HepG2 (cell line): ENCODE data around the gene TTPAL. TPM values are rescaled to one million over a fixed set of nuclear protein-coding genes. Genes with fewer than 3 reads are reported as not detected.

ENCODE experiments used
- ARID4A ChIP-seq: sonication (generic); formaldehyde crosslinking; IDR thresholded peaks from 2 replicates; pipeline ENCODE4 v1.5.0; 2020; ENCODE audit warnings: mild to moderate bottlenecking, missing genetic modification reagents, borderline replicate concordance
- ATF3 ChIP-seq: sonication (generic); formaldehyde crosslinking; IDR thresholded peaks from 2 replicates; pipeline ENCODE4 v1.4.0; 2020; ENCODE audit warnings: missing genetic modification reagents
- DMTF1 ChIP-seq: sonication (generic); formaldehyde crosslinking; IDR thresholded peaks from 2 replicates; pipeline ENCODE4 v1.4.0; 2020; ENCODE audit warnings: mild to moderate bottlenecking, missing genetic modification reagents
- HNRNPL ChIP-seq: fragments of 200-400 bp; formaldehyde crosslinking; IDR thresholded peaks from 2 replicates; pipeline ENCODE4 v1.6.1; 2017; ENCODE audit warnings: mild to moderate bottlenecking, low read depth, low read length
- IRX3 ChIP-seq: sonication (generic); formaldehyde crosslinking; IDR thresholded peaks from 2 replicates; pipeline ENCODE4 v1.8.1; 2023; ENCODE audit warnings: mild to moderate bottlenecking, low read depth, missing genetic modification reagents, borderline replicate concordance
- MAF1 ChIP-seq: sonication (generic); formaldehyde crosslinking; IDR thresholded peaks from 2 replicates; pipeline ENCODE4 v1.5.0; 2020; ENCODE audit warnings: missing genetic modification reagents, borderline replicate concordance
- MAX ChIP-seq: IDR thresholded peaks from 2 replicates; pipeline ENCODE4 v1.6.1; 2012; ENCODE audit warnings: inconsistent platforms
- PHF8 ChIP-seq: sonication (generic); formaldehyde crosslinking; IDR thresholded peaks from 2 replicates; pipeline ENCODE4 v1.5.0; 2020; ENCODE audit warnings: missing genetic modification reagents
- POLR2G ChIP-seq: fragments of 200-400 bp; formaldehyde crosslinking; IDR thresholded peaks from 2 replicates; pipeline ENCODE4 v1.6.1; 2018; ENCODE audit warnings: mild to moderate bottlenecking, low read depth, low read length, moderate library complexity
- TCF7 ChIP-seq: sonication (generic); IDR thresholded peaks from 2 replicates; pipeline ENCODE4 v1.6.1; 2016; ENCODE audit warnings: antibody characterized with exemption, low read depth
- TEAD3 ChIP-seq: optimal IDR thresholded peaks from 2 replicates; pipeline ENCODE3; 2016; ENCODE audit warnings: borderline replicate concordance
- TP53 ChIP-seq: sonication (generic); formaldehyde crosslinking; conservative IDR thresholded peaks from 2 replicates; pipeline ENCODE4 v1.4.0; 2020; ENCODE audit warnings: missing genetic modification reagents
- ZFP36 ChIP-seq: fragments of 150-350 bp; IDR thresholded peaks from 2 replicates; pipeline ENCODE4 v1.6.1; 2018; ENCODE audit warnings: borderline replicate concordance, low read length, low read depth; ENCODE audit not compliant: partially characterized antibody
- ZNF501 ChIP-seq: sonication (generic); formaldehyde crosslinking; IDR thresholded peaks from 2 replicates; pipeline ENCODE4 v1.5.1; 2020; ENCODE audit warnings: mild to moderate bottlenecking, moderate library complexity, missing genetic modification reagents
- ZNF543 ChIP-seq: sonication (generic); formaldehyde crosslinking; IDR thresholded peaks from 2 replicates; pipeline ENCODE4 v1.4.0; 2020; ENCODE audit warnings: mild to moderate bottlenecking, missing genetic modification reagents
- ZNF652 ChIP-seq: IDR thresholded peaks from 2 replicates; pipeline ENCODE4 v1.6.1; 2016; ENCODE audit warnings: low read depth, borderline replicate concordance
- ZNF772 ChIP-seq: sonication (generic); formaldehyde crosslinking; IDR thresholded peaks from 2 replicates; pipeline ENCODE4 v1.5.0; 2020; ENCODE audit warnings: mild to moderate bottlenecking, missing genetic modification reagents
- ZNF780A ChIP-seq: sonication (generic); formaldehyde crosslinking; IDR thresholded peaks from 2 replicates; pipeline ENCODE4 v1.8.0; 2022; ENCODE audit warnings: mild to moderate bottlenecking, missing genetic modification reagents, moderate library complexity
- polyA plus RNA-seq, 8 experiments: library from polyadenylated mRNA; depleted of rRNA in 3 of 8; stranded (reverse) in 7 of 8; unstranded in 1 of 8; fragments of >200 nt; fragmentation: Illumina TruSeq in 4 of 8; extraction: Trizol in 4 of 8; gene quantifications; 2 replicates each; pipeline versions ENCODE4 v1.2.1 to v1.2.3, GENCODE V29; 2011 to 2016; ENCODE audit warnings: low read depth in 4 of 8, missing spikeins in 1 of 8, mixed read lengths in 1 of 8; ENCODE audit not compliant: insufficient read depth in 1 of 8
- total RNA-seq, 5 experiments: library from RNA; depleted of rRNA; stranded (reverse); fragments of >200 nt; fragmentation: Illumina TruSeq; extraction: Trizol; gene quantifications; 2 replicates each; pipeline ENCODE4 v1.2.3, GENCODE V29; 2016; ENCODE audit warnings: low read depth in 1 of 5
- TF ChIP-seq, protein P1 (sequence below): sonication (generic); formaldehyde crosslinking; IDR thresholded peaks from 2 replicates; pipeline ENCODE4 v1.5.0; 2020; ENCODE audit warnings: mild to moderate bottlenecking, missing genetic modification reagents

Gene TTPAL
- total and polyA plus RNA-seq, 2 of the 13 experiments (the other 11 are each of a cell fraction or from before 2014, with no cell fraction given): 4.3 to 18.8 TPM

GRCh38 chr20:44447827-44448419 lies 27.8 kb upstream of the TTPAL start (continued):
- TF ChIP-seq DMTF1 (no peak), MAX (peak; percentile 46; the same call in 1 of the 2 replicates), ATF3 (CRISPR knock-in tag) (no peak), ZNF772 (no peak), ZNF543 (CRISPR knock-in tag) (0 out of 2 replicates have a peak, but pooled peaks have one; percentile 55), TEAD3 (no peak), TCF7 (no peak), POLR2G (no peak), ZNF501 (no peak), IRX3 (CRISPR knock-in tag) (no peak), ZNF652 (CRISPR knock-in tag) (no peak), ARID4A (CRISPR knock-in tag) (0 out of 2 replicates have a peak, but pooled peaks have one; percentile 20), MAF1 (CRISPR knock-in tag) (no peak), ZNF780A (CRISPR knock-in tag) (no peak), HNRNPL (no peak), PHF8 (no peak), ZFP36 (no peak), TP53 (no peak)
- TF ChIP-seq, protein P1, sequence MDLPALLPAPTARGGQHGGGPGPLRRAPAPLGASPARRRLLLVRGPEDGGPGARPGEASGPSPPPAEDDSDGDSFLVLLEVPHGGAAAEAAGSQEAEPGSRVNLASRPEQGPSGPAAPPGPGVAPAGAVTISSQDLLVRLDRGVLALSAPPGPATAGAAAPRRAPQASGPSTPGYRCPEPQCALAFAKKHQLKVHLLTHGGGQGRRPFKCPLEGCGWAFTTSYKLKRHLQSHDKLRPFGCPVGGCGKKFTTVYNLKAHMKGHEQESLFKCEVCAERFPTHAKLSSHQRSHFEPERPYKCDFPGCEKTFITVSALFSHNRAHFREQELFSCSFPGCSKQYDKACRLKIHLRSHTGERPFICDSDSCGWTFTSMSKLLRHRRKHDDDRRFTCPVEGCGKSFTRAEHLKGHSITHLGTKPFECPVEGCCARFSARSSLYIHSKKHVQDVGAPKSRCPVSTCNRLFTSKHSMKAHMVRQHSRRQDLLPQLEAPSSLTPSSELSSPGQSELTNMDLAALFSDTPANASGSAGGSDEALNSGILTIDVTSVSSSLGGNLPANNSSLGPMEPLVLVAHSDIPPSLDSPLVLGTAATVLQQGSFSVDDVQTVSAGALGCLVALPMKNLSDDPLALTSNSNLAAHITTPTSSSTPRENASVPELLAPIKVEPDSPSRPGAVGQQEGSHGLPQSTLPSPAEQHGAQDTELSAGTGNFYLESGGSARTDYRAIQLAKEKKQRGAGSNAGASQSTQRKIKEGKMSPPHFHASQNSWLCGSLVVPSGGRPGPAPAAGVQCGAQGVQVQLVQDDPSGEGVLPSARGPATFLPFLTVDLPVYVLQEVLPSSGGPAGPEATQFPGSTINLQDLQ (CRISPR knock-in tag): no peak
